IMR-90 (cell line): Measurements from ENCODE around the gene DOCK1. TPM values are rescaled to one million over a fixed set of nuclear protein-coding genes. Genes with fewer than 3 reads are reported as not detected.

Experiments
- ATAC-seq: fragments of 200-7000 bp; cut with Tn5 transposase; 2 replicates; pipeline ENCODE4 v1.9.1; 2020; ENCODE audit warnings: low read depth, mild to moderate bottlenecking, moderate library complexity
- BruUV-seq: library from RNA; stranded (reverse); fragments of 400-500 nt; replicated peaks from 2 replicates; lab custom pipeline; 2021; lab: Mats Ljungman, UMichigan
- CTCF ChIA-PET: fragments of 300-600 bp; formaldehyde crosslinking; extraction: SDS; loops from one replicate; lab custom pipeline; 2021; ENCODE audit warnings: antibody characterized with exemption; lab: Yijun Ruan, JAX
- POLR2A ChIA-PET: fragments of 300-600 bp; sonication (Branson Sonifier 250); formaldehyde crosslinking; loops from one replicate; lab custom pipeline; 2022; ENCODE audit warnings: antibody characterized with exemption; ENCODE audit not compliant: unreplicated experiment; lab: Charles Lee
- DNase-seq: peaks from one replicate; pipeline ENCODE4 v3.0.0; 2013
- H2AFZ ChIP-seq: replicated peaks from 2 replicates; pipeline ENCODE3; 2013; ENCODE audit warnings: low read length, mild to moderate bottlenecking; ENCODE audit not compliant: poor library complexity
- H2AK5ac ChIP-seq: 2 replicates; pipeline ENCODE4 v1.6.1; 2013; ENCODE audit warnings: low read depth, low read length, inconsistent platforms
- H2AK9ac ChIP-seq: replicated peaks from 2 replicates; pipeline ENCODE3; 2013; ENCODE audit warnings: mild to moderate bottlenecking, low read depth, low read length, moderate library complexity; ENCODE audit not compliant: poor library complexity
- H2BK120ac ChIP-seq: 2 replicates; pipeline ENCODE4 v1.6.1; 2013; ENCODE audit warnings: low read depth, low read length, inconsistent platforms
- H2BK15ac ChIP-seq: 3 replicates; pipeline ENCODE4 v1.6.1; 2013; ENCODE audit warnings: low read depth, low read length, inconsistent platforms
- H2BK20ac ChIP-seq: 2 replicates; pipeline ENCODE4 v1.6.1; 2013; ENCODE audit warnings: low read depth, mild to moderate bottlenecking, inconsistent platforms, low read length, moderate library complexity
- H2BK5ac ChIP-seq: 2 replicates; pipeline ENCODE4 v1.6.1; 2013; ENCODE audit warnings: mild to moderate bottlenecking, low read depth, low read length, inconsistent platforms; ENCODE audit not compliant: poor library complexity, severe bottlenecking
- H3K14ac ChIP-seq: replicated peaks from 2 replicates; pipeline ENCODE4 v1.6.1; 2013; ENCODE audit warnings: low read depth, low read length, inconsistent platforms
- H3K18ac ChIP-seq: 2 replicates; pipeline ENCODE4 v1.6.1; 2013; ENCODE audit warnings: low read depth, low read length, control low read depth
- H3K23ac ChIP-seq: 2 replicates; pipeline ENCODE4 v1.6.1; 2013; ENCODE audit warnings: low read depth, low read length, inconsistent platforms
- H3K27ac ChIP-seq: 2 replicates; pipeline ENCODE4 v1.5.1; 2013; ENCODE audit warnings: mild to moderate bottlenecking, control low read depth, low read length; ENCODE audit not compliant: insufficient read depth
- H3K27me3 ChIP-seq: 2 replicates; pipeline ENCODE4 v1.6.1; 2013; ENCODE audit warnings: low read length; ENCODE audit not compliant: control insufficient read depth, insufficient read depth
- H3K36me3 ChIP-seq: 2 replicates; pipeline ENCODE4 v1.6.1; 2013; ENCODE audit warnings: low read length, mixed read lengths; ENCODE audit not compliant: control insufficient read depth, insufficient read depth
- H3K4ac ChIP-seq: 2 replicates; pipeline ENCODE4 v1.6.1; 2013; ENCODE audit warnings: low read depth, low read length, inconsistent platforms
- H3K4me1 ChIP-seq: 2 replicates; pipeline ENCODE4 v1.6.1; 2013; ENCODE audit warnings: low read length, mixed read lengths; ENCODE audit not compliant: control insufficient read depth, insufficient read depth
- H3K4me2 ChIP-seq: 2 replicates; pipeline ENCODE4 v1.6.1; 2013; ENCODE audit warnings: low read depth, mild to moderate bottlenecking, control low read depth, low read length, moderate library complexity
- H3K4me3 ChIP-seq: 2 replicates; pipeline ENCODE4 v1.5.1; 2013; ENCODE audit warnings: low read depth, mild to moderate bottlenecking, control low read depth, low read length, moderate library complexity; ENCODE audit not compliant: insufficient read depth
- H3K56ac ChIP-seq: 2 replicates; pipeline ENCODE4 v1.6.1; 2013; ENCODE audit warnings: low read length, inconsistent platforms; ENCODE audit not compliant: insufficient read depth; ENCODE audit errors: extremely low read depth
- H3K79me1 ChIP-seq, 2 experiments: 2 replicates each; pipeline ENCODE4 v1.6.1; 2013; ENCODE audit warnings: low read length in 2 of 2, inconsistent platforms in 1 of 2, low read depth in 1 of 2
- H3K9ac ChIP-seq: 2 replicates; pipeline ENCODE4 v1.6.1; 2013; ENCODE audit warnings: low read depth, low read length, control low read depth
- H3K9me1 ChIP-seq: 2 replicates; pipeline ENCODE4 v1.6.1; 2013; ENCODE audit warnings: low read length, inconsistent platforms; ENCODE audit not compliant: insufficient read depth
- H3K9me3 ChIP-seq: 2 replicates; pipeline ENCODE4 v1.6.1; 2013; ENCODE audit warnings: low read length; ENCODE audit not compliant: control insufficient read depth, insufficient read depth
- H4K20me1 ChIP-seq: 2 replicates; pipeline ENCODE4 v1.6.1; 2013; ENCODE audit warnings: low read length, inconsistent platforms; ENCODE audit not compliant: insufficient read depth
- H4K5ac ChIP-seq: 2 replicates; pipeline ENCODE4 v1.6.1; 2013; ENCODE audit warnings: mild to moderate bottlenecking, low read depth, low read length, control low read depth
- H4K8ac ChIP-seq, 2 experiments: 2 replicates each; pipeline ENCODE4 v1.6.1; 2013; ENCODE audit warnings: low read depth in 2 of 2, low read length in 2 of 2, control low read depth in 1 of 2, inconsistent platforms in 1 of 2
- H4K91ac ChIP-seq: 2 replicates; pipeline ENCODE4 v1.6.1; 2013; ENCODE audit warnings: low read depth, low read length, inconsistent platforms; ENCODE audit not compliant: insufficient read depth
- BHLHE40 ChIP-seq: fragments of 150-350 bp; IDR thresholded peaks from 2 replicates; pipeline ENCODE4 v1.6.1; 2016; ENCODE audit warnings: mild to moderate bottlenecking, low read depth, low read length
- CEBPB ChIP-seq: IDR thresholded peaks from 2 replicates; pipeline ENCODE4 v1.6.1; 2012; ENCODE audit warnings: low read depth, low read length, improper control_type of control experiment
- CHD1 ChIP-seq: IDR thresholded peaks from 2 replicates; pipeline ENCODE4 v1.6.1; 2012; ENCODE audit warnings: low read depth, low read length, improper control_type of control experiment
- CTCF ChIP-seq: conservative IDR thresholded peaks from 2 replicates; pipeline ENCODE4 v1.5.1; 2012; ENCODE audit warnings: mild to moderate bottlenecking, low read depth, low read length, improper control_type of control experiment
- ELK1 ChIP-seq: fragments of 150-350 bp; IDR thresholded peaks from 2 replicates; pipeline ENCODE4 v1.6.1; 2016; ENCODE audit warnings: low read depth, mild to moderate bottlenecking, low read length, moderate library complexity, borderline replicate concordance
- FOS ChIP-seq: fragments of 150-350 bp; IDR thresholded peaks from 2 replicates; pipeline ENCODE4 v1.6.1; 2016; ENCODE audit warnings: low read depth, low read length
- MAFK ChIP-seq: IDR thresholded peaks from 2 replicates; pipeline ENCODE4 v1.6.1; 2012; ENCODE audit warnings: low read depth, low read length, improper control_type of control experiment
- MAZ ChIP-seq: IDR thresholded peaks from 2 replicates; pipeline ENCODE4 v1.6.1; 2012; ENCODE audit warnings: low read depth, mild to moderate bottlenecking, low read length, improper control_type of control experiment, moderate library complexity, borderline replicate concordance
- MXI1 ChIP-seq: IDR thresholded peaks from 2 replicates; pipeline ENCODE4 v1.6.1; 2012; ENCODE audit warnings: low read depth, mild to moderate bottlenecking, low read length, moderate library complexity, borderline replicate concordance
- NFE2L2 ChIP-seq: fragments of 150-350 bp; IDR thresholded peaks from 2 replicates; pipeline ENCODE4 v1.6.1; 2016; ENCODE audit warnings: low read depth, mild to moderate bottlenecking, low read length
- POLR2A ChIP-seq: IDR thresholded peaks from 2 replicates; pipeline ENCODE4 v1.6.1; 2012; ENCODE audit warnings: mild to moderate bottlenecking, low read depth, low read length
- RAD21 ChIP-seq: IDR thresholded peaks from 2 replicates; pipeline ENCODE4 v1.6.1; 2012; ENCODE audit warnings: low read length, improper control_type of control experiment
- RCOR1 ChIP-seq: IDR thresholded peaks from 2 replicates; pipeline ENCODE4 v1.6.1; 2012; ENCODE audit warnings: mild to moderate bottlenecking, low read length, improper control_type of control experiment; ENCODE audit not compliant: insufficient replicate concordance
- RFX5 ChIP-seq: IDR thresholded peaks from 2 replicates; pipeline ENCODE4 v1.8.0; 2012; ENCODE audit warnings: low read depth, mild to moderate bottlenecking, low read length, moderate library complexity
- SMC3 ChIP-seq: fragments of 150-350 bp; IDR thresholded peaks from 2 replicates; pipeline ENCODE4 v1.6.1; 2016; ENCODE audit warnings: low read depth, mild to moderate bottlenecking, antibody characterized with exemption, low read length, moderate library complexity
- USF2 ChIP-seq: fragments of 150-350 bp; IDR thresholded peaks from 2 replicates; pipeline ENCODE4 v1.6.1; 2017; ENCODE audit warnings: mild to moderate bottlenecking, antibody characterized with exemption, low read length, low read depth
- WGBS, 2 experiments: methylation state at CpG; one replicate each; pipeline versions ENCODE4 v1.1.5 to v1.1.7; 2013; ENCODE audit warnings: missing lambda C conversion rate in 2 of 2; ENCODE audit not compliant: insufficient read length in 1 of 2; ENCODE audit errors: extremely low coverage in 2 of 2; 5-methylcytosine and 5-hydroxymethylcytosine counted together
- dilution Hi-C: fragments of 300-500 bp; cut with HindIII; formaldehyde crosslinking; loops from one replicate; pipeline ENCODE4 v1.14.3; 2018; ENCODE audit warnings: low sequenced_read_pairs; ENCODE audit not compliant: unreplicated experiment
- in situ Hi-C: fragments of 300-500 bp; cut with MboI; formaldehyde crosslinking; loops from 3 replicates; pipeline ENCODE4 v1.14.3; 2019; ENCODE audit warnings: low sequenced_read_pairs, inconsistent platforms, mixed read lengths
- intact Hi-C: fragments of 100-400 bp; cut with micrococcal nuclease; formaldehyde crosslinking; loops from 2 replicates; pipeline ENCODE4 v1.10.0; 2022
- polyA plus RNA-seq, 3 experiments: library from polyadenylated mRNA; depleted of rRNA; stranded (reverse); fragments of >200 nt; gene quantifications; 2 replicates each; pipeline ENCODE4 v1.2.3, GENCODE V29; 2012; ENCODE audit warnings: low replicate concordance in 1 of 3
- total RNA-seq: library from RNA; depleted of rRNA; stranded (reverse); fragments of >200 nt; gene quantifications from 2 replicates; pipeline ENCODE4 v1.2.3, GENCODE V29; 2012

DOCK1 gene
- total and polyA plus RNA-seq, 2 of the 4 experiments (the other 2 are of a cell fraction), result 28.2 to 71.0 TPM

- H2BK120ac ChIP-seq, result no peak overlapping the region
- H3K18ac ChIP-seq, result no peak overlapping the region
- POLR2A ChIA-PET, result no interaction called here
- peaks cover 47% of the 10 kb centered on the region for H3K36me3 ChIP-seq
- no TSS peak for BruUV-seq
- peaks cover 7 to 9% of the 10 kb centered on the region in 2 experiments; a peak in 2 of 4 replicates for H3K79me1 ChIP-seq
- CTCF ChIA-PET, result no interaction called here
- no peak overlapping the region for H4K8ac ChIP-seq
- H3K4me2 ChIP-seq, result no peak overlapping the region
- H2AK5ac ChIP-seq, result no peak overlapping the region
- H3K9me3 ChIP-seq, result no peaks in the 10 kb centered on the region
- ATAC-seq (no peak), DNase-seq (no peak)
- H3K9me1 ChIP-seq, result peaks cover 12% of the 10 kb centered on the region
- no peak overlapping the region for H3K23ac ChIP-seq
- no peak overlapping the region for H3K14ac ChIP-seq
- no peak overlapping the region for H3K56ac ChIP-seq
- H3K4me3 ChIP-seq, result no peak overlapping the region
- no peak overlapping the region for H4K5ac ChIP-seq
- no peak overlapping the region for H2BK5ac ChIP-seq
- no peak overlapping the region for H2AK9ac ChIP-seq
- H3K4ac ChIP-seq, result no peak overlapping the region
- H4K91ac ChIP-seq, result no peak overlapping the region
- H3K9ac ChIP-seq, result no peak overlapping the region
- H2BK15ac ChIP-seq, result no peak overlapping the region
- no peak for TF ChIP-seq FOS
- TF ChIP-seq POLR2A, result no peak
- TF ChIP-seq ELK1, result no peak
- no peak for TF ChIP-seq RAD21
- no peak for TF ChIP-seq BHLHE40
- TF ChIP-seq RFX5, result no peak
- no peak for TF ChIP-seq NFE2L2
- no peak for TF ChIP-seq USF2
- no peak for TF ChIP-seq MAZ
- no peak for TF ChIP-seq SMC3
- no peak for TF ChIP-seq CEBPB
- no peak for TF ChIP-seq CTCF
- no peak for TF ChIP-seq MXI1
- no peak for TF ChIP-seq CHD1
- TF ChIP-seq RCOR1, result no peak
- TF ChIP-seq MAFK, result no peak
- in situ Hi-C loops, result no loop called here
- no CpG with 5 or more reads among the region's 2 CpGs for WGBS, 2 experiments
- no peaks in the 10 kb centered on the region for H3K27me3 ChIP-seq
- H3K4me1 ChIP-seq, result no peaks in the 10 kb centered on the region
- H2AFZ ChIP-seq, result no peak overlapping the region
- no peaks in the 10 kb centered on the region for H4K20me1 ChIP-seq
- no peak overlapping the region for H3K27ac ChIP-seq
- H2BK20ac ChIP-seq, result no peak overlapping the region
- dilution Hi-C loops, result no loop called here
- intact Hi-C loops, result no loop called here
These were observed 165.9 kb downstream of the DOCK1 start for GRCh38 chr10:127071126-127071525.
